Epithelial cell of esophagus (primary cell): ENCODE measurements around the gene DCAF6.

Source experiments
- DNase-seq: peaks from one replicate; pipeline ENCODE4 v3.0.0; 2010; ENCODE audit warnings: low read depth
- H3K4me3 ChIP-seq: 2 replicates; pipeline ENCODE4 v1.5.1; 2011; ENCODE audit warnings: mild to moderate bottlenecking, low read length, control low read depth
- TF ChIP-seq, protein P1 (sequence below): IDR thresholded peaks from 2 replicates; pipeline ENCODE4 v1.5.1; 2011; ENCODE audit warnings: low read depth, mild to moderate bottlenecking, low read length, control low read depth, inconsistent platforms; ENCODE audit not compliant: insufficient read depth; ENCODE audit errors: missing control alignments

Gene DCAF6

DNA sequence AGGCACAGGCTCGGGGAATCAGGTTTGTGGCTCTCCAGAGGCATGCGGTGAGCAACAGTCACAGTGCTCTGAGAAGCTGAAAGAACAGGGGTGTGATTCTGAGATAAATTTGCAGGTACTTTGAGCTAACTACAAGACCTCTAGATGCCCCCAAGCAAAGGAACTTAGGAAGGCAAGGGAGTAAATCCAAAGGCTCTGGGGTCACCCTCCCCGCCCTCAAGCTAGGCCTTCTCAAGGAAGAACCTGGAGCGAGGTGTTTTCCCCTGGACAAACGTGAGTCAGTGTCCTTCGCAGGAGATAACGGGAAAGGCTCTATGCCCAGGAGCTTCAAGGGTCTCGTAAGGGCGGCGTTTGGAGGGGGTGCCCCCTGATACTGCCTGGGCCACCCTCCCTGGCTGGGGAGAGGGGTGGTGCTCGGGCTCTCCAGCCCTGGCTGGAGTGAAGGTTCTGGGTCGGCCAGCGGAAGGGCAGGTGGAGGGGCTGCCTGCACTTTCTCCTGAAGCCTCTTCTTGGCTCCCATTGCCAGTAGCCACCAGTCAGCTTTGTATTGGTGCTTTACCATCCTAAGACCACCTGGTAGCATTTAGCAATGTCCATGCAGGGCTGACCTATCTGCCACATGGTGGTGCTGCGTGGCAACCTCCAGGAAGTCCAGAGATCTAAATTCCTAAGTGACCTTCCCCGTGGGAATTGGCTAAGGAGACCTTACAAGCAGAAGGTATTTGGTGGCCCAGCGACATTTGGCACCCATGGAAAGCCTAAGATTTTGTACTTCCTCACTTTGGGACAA lies 156.3 kb downstream of the DCAF6 start:
- peak; percentile 22 for DNase-seq
- TF ChIP-seq, protein P1, sequence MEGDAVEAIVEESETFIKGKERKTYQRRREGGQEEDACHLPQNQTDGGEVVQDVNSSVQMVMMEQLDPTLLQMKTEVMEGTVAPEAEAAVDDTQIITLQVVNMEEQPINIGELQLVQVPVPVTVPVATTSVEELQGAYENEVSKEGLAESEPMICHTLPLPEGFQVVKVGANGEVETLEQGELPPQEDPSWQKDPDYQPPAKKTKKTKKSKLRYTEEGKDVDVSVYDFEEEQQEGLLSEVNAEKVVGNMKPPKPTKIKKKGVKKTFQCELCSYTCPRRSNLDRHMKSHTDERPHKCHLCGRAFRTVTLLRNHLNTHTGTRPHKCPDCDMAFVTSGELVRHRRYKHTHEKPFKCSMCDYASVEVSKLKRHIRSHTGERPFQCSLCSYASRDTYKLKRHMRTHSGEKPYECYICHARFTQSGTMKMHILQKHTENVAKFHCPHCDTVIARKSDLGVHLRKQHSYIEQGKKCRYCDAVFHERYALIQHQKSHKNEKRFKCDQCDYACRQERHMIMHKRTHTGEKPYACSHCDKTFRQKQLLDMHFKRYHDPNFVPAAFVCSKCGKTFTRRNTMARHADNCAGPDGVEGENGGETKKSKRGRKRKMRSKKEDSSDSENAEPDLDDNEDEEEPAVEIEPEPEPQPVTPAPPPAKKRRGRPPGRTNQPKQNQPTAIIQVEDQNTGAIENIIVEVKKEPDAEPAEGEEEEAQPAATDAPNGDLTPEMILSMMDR: peak; percentile 17

DNA sequence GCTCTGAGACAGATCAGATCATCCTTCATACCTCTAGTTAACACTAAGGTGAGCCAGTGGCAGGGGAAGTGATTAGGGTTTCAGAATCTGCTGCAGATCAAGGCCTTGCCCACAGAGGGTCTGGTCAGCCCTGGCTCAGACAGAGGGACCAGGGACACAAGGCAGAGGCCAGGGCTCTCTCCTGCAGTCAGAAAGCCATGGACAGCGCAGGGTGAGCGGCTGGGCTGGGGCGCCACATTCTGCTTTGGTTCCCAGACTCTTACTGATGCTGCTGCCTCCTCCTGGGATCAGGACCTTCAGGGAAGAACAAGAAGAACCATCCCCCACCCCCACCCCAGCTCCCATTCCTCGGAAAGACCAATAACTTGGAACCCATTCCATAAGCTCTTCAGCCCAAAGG lies 157.1 kb downstream of the DCAF6 start:
- TF ChIP-seq, protein P1: no peak
- no peak overlapping the region for H3K4me3 ChIP-seq

More for the DNA sequence above, 156.3 kb downstream of the DCAF6 start:
- no peak overlapping the region for H3K4me3 ChIP-seq

DNA sequence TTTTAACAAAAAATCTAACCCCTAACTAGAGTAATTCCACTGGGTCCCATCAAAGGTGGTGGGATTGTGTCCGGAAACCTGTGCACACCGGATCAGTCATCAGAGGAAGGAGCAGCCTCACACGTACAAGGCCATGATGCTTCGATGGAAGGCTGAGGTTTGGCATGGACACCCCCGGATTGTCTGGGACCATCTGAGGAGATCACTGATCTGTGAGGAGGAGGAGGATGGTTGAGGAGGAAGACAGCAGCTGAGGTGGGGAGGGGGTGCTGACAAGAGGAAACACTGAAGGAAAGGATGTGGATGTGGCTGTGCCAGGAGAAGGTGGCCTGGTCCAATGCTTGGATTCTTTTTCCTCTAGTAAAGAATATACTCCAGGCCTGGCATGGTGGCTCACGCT lies 159.0 kb downstream of the DCAF6 start:
- no peak overlapping the region for H3K4me3 ChIP-seq
- TF ChIP-seq, protein P1: no peak
- DNase-seq: no peak

More for the DNA sequence above, 157.1 kb downstream of the DCAF6 start:
- no peak for DNase-seq

DNA sequence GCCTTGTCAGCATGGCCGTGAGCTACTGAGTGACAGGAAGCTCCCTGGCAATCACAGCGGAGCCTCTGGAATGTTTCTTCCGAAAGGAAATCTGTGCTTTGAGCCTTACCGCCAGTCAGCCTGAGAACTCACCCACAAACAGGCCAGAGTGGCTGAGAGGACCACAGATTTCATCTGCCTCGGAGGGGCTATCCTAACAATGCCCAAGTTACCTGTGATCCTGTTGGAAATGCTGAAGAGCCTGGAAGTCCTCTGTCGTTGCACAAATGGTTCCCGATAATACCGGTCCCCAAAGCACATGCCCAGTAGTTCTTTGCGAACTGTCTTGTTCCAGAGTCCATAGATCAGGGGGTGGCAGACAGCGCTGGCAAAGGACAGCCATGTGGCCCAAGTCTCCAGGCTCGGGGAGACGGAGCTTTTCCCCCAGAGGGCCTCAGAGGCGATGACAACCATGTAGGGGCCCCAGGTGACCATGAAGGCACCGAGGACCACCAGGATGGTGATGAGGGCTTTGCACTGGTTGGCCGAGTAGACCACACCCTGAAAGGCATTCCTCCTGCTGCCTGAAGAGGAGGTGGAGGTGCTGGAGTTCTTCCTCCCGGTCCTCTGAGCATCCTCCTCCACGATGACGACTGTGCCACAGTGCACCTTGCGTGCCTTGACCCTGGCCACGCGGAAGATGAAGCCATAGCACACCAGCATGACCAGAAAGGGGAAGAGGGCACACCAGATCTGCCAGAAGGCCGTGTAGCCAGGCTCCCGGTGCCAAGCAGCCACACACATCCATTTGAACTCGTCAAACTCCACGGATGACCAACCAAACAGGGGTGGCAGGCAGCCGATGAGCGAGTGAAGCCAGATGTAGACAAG lies 160.0 kb downstream of the DCAF6 start:
- no peak overlapping the region for H3K4me3 ChIP-seq
- TF ChIP-seq, protein P1: no peak
- no peak for DNase-seq

DNA sequence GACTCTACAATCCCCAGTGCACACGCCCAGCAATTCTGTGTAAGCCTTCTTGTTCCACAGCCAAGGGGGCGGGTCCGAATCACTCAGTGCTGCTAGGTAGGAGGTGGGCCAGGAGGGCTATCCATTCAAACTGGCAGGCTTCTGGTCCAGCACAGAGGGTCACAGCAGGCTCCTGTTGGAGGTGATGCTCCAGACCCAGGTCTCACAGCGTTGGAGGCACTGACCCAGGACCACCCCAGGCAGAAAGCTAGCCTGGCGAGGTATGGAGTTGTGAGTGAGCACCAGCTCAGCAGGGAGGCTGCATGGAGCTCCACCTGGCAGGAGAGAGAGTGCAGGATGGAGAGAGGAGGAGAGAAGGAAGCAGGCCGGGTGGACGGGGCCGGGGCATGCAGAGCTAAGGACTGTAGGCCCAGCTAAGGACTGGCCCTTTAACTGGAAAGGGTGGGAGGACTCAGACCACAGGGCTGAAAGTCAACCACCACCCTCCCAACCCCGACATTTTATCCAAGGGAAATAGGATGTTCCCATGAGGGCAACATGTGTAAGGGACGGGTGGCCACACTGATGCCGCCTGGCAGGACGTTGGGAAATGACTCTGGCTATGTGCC lies 161.5 kb downstream of the DCAF6 start:
- TF ChIP-seq, protein P1: no peak
- H3K4me3 ChIP-seq: no peak overlapping the region
- no peak for DNase-seq

DNA sequence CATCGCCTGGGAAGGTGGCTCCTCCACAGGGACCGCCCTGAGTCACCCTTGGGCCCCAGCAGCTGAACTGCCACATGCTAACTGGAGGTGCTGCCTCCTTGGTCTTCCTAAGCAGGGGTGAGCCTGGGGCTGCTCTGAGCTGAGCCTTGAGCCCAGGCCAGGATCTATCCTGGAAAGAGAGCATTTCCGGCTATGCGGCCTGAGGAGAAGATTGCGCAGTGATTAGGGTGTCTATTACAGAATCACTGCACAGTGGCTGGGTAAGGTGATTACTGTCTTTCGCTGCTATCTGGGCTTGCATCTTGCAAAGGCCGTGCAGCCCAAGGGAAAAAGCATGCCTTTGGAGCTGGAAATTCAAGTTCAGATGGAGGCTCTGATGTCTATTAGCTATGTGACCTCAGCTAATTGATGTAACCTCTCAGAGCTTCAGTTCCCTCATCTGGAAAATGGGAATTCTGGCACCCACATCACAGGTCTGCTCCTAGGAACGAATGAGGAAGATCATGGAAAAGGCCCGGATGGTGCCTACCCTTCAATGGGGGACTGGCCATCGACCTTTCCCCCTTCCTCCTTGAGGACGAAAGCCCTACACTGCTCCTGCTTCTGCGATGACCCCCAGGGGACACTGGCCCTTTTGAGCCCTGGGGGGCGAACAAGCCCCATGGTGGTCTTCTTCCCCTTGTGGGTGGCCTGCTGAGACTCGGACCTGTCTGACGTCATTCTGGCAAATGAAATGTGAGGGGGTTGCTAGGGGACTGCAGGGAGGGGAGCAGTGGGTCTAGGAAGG lies 162.2 kb downstream of the DCAF6 start:
- DNase-seq: no peak
- H3K4me3 ChIP-seq: no peak overlapping the region
- TF ChIP-seq, protein P1: no peak
